ENCODE data around the gene H2AZ2. TPM values are rescaled to one million over a fixed set of nuclear protein-coding genes. Genes with fewer than 3 reads are reported as not detected.
"Not testable (repeated sequence)": the region's sequence is repeated elsewhere in the genome, so short reads cannot be mapped to it uniquely, and the experiment has no call there.

Gene H2AZ2
- total RNA-seq, 1 donor from 2014 or later = 188 TPM

DNA sequence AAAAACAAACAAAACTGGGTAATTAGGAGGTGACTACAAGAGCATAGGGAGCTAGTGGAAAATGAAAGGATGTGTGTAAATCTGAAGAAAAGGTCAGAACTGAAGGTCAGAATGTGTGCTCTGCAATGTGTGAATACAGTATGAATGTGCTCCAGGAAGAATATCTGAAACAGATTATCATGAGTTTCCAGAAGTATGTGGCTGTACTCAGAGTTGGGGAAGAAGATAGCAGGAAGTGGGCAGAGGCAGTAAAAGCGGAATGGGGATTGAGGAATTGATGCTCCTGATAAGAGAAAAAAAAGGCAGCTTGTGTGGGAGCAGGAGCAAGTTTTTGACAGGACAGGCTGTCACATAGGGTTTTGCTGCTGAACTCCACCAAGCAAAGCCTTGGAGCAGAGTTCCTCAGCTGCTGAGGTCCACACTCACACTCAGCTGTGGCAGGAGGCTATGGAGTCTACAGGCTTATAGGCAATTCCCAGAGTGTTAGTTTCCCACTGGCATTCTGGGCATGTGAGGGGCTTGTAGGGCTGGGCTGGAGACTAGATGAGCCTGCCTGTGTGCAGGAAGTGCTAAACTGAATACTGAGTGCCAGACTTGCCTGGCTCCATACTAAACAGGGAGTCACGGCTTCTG lies 22.9 kb downstream of the H2AZ2 start:
- H3K27ac Mint-ChIP-seq = peak overlapping the region; percentile 63
- no peaks in the 10 kb centered on the region for H3K27me3 Mint-ChIP-seq
- intact Hi-C loops (cut with micrococcal nuclease) = no loop called here
- no peaks in the 10 kb centered on the region for H3K9me3 Mint-ChIP-seq
- H3K36me3 Mint-ChIP-seq (ENCODE audit: low read depth) = peaks cover 36% of the 10 kb centered on the region
- H3K4me3 Mint-ChIP-seq = no peak overlapping the region
- peaks cover 15% of the 10 kb centered on the region for H3K4me1 Mint-ChIP-seq
- no peak for DNase-seq

DNA sequence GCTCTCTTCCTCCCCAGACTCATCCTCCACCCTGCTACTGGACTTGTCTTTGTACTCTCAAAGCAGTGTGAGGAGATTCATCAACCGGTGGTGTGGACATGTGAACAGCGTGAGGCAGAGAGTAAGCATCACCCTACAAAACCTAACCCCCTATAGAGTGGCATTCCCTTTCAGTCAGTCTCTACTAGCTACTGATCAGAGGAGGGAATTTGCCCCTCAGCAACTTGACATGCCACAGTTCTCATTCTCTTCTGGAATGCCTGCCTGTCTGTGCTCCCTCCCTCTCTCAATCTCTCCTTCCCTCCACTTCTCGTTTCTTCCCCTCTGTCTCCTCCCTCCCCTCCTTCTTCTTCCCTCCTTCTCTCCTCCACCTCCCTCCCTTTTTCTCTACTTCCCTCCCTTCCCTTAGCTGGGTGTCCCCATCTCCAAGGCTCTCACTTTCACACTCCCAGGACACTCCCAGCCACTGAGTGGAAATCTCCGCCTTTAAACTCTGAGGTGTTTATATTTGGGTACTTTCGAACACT lies 24.6 kb downstream of the H2AZ2 start:
- H3K27me3 Mint-ChIP-seq = no peaks in the 10 kb centered on the region
- peak overlapping the region; percentile 48 for H3K27ac Mint-ChIP-seq
- H3K36me3 Mint-ChIP-seq (ENCODE audit: low read depth) = peaks cover 28% of the 10 kb centered on the region
- intact Hi-C loops (cut with micrococcal nuclease) = no loop called here
- H3K4me1 Mint-ChIP-seq = peaks cover 12% of the 10 kb centered on the region
- H3K9me3 Mint-ChIP-seq = no peaks in the 10 kb centered on the region
- H3K4me3 Mint-ChIP-seq = no peak overlapping the region
- no peak for DNase-seq

DNA sequence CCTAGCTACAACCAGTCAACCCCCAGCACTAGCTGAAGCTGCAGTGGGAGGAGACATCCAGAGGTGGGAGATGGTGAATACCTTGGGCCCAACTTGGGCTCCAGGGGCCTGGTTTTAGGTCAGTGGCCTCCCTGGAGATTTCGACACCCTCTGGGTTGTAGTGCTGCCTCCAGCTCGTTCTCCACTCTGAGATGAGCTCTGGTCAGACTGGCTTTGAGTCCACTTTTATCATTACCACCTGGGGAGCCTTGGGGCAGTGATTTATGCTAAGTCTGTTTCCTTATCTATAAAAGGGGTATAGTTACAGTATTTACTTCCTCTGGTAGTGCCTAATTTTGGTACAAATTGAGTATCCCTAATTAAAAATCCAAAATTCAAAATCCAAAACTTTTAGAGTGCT lies 28.6 kb downstream of the H2AZ2 start:
- Mint-ChIP-seq H3K27ac (no peak overlapping the region), H3K4me1 (peaks cover 4% of the 10 kb centered on the region), H3K4me3 (no peak overlapping the region), H3K27me3 (no peaks in the 10 kb centered on the region), H3K36me3 (ENCODE audit: low read depth) (peaks cover 2% of the 10 kb centered on the region), H3K9me3 (no peaks in the 10 kb centered on the region)
- intact Hi-C loops (cut with micrococcal nuclease) = no loop called here
- no peak for DNase-seq

DNA sequence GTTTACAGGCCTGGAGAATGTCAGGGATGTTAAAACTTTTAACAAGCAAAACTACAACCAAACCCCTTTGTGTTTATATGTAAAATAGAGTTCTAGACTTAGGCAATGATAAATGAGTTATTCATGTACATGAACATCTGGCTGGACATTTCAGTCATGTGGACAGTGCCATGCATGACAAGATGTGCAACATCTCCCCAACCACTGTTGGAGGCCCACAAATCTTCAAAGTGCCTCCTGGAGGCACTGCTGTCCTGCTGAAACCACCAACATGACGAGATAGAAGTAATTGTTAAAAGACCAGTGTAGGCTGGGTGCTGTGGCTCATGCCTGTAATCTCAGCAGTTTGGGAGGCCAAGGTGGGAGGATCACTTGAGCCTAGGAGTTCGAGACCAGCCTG lies 33.0 kb downstream of the H2AZ2 start:
- H3K4me3 Mint-ChIP-seq = no peak overlapping the region

DNA sequence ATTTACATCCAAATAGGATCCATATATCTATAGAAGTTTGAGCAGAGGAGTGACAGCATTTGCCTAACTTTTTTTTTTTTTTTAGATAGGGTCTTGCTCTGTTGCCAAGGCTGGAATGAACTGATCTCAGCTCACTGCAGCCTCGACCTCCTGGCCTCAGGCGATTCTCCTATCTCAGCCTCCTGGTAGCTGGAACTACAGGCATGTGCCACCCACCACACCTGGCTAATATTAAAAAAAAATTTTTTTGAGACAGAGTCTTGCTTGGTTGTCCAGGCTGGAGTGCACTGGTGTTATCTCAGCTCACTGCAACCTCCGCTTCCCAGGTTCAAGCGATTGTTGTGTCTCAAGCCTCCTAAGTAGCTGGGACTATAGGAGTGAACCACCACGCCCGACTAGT lies 36.3 kb downstream of the H2AZ2 start:
- DNase-seq = no peak
- H3K27ac Mint-ChIP-seq = no peak overlapping the region
- H3K27me3 Mint-ChIP-seq = no peaks in the 10 kb centered on the region
- H3K4me3 Mint-ChIP-seq = no peak overlapping the region
- intact Hi-C loops (cut with micrococcal nuclease) = no loop called here
- no peaks in the 10 kb centered on the region for H3K36me3 Mint-ChIP-seq (ENCODE audit: low read depth)
- no peaks in the 10 kb centered on the region for H3K9me3 Mint-ChIP-seq
- H3K4me1 Mint-ChIP-seq = peaks cover 2% of the 10 kb centered on the region

More for the DNA sequence above, 33.0 kb downstream of the H2AZ2 start:
- intact Hi-C loops (cut with micrococcal nuclease) = no loop called here
- Mint-ChIP-seq H3K9me3 (no peaks in the 10 kb centered on the region), H3K27ac (no peak overlapping the region), H3K36me3 (ENCODE audit: low read depth) (no peaks in the 10 kb centered on the region), H3K27me3 (no peaks in the 10 kb centered on the region), H3K4me1 (peaks cover 2% of the 10 kb centered on the region)
- no peak for DNase-seq

DNA sequence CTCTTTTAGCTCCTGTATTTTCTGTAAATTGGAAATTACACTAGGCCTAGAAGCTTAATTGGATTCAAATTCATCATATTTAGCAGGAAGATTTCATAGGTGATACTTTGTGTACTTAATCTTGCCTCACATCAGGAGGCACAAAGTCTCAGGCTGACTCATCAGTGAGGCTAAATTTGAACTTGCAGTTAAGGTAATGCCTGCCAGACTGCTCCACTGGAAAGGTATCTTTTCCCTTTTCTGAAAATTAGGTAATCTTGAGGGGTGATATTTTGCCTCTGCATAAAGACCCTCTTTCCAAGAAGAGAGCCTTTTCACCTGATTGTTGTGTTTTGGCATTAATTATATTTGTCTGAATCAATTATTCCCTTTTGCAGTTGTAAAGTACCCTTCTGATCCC lies 36.8 kb downstream of the H2AZ2 start:
- intact Hi-C loops (cut with micrococcal nuclease) = no loop called here
- H3K4me3 Mint-ChIP-seq = no peak overlapping the region

DNA sequence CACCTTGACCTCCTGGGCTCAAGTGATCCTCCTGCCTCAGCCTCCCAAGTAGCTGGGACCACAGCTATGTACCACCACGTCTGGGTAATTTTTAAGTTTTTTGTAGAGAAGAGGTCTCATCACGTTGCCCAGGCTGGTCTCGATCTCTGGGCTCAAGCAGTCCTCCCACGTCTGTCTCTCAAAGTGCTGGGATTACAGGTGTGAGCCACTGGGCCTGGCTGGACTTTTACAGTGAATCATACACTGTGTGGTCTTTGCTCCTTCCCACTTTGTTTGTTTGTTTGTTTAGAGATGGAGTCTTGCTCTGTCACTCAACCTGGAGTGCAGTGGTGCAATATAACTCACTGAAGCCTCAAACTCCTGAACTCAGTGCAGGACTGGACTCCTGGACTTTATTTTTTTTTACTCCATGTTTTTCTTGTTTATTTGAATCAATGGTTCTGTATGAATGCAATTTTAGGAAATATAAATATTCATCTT lies 38.9 kb downstream of the H2AZ2 start:
- Mint-ChIP-seq H3K27ac (no peak overlapping the region), H3K4me3 (no peak overlapping the region), H3K36me3 (ENCODE audit: low read depth) (peaks cover 2% of the 10 kb centered on the region), H3K27me3 (no peaks in the 10 kb centered on the region), H3K4me1 (peaks cover 2% of the 10 kb centered on the region), H3K9me3 (no peaks in the 10 kb centered on the region)
- intact Hi-C loops (cut with micrococcal nuclease) = no loop called here
- DNase-seq = no peak

More for the DNA sequence above, 36.8 kb downstream of the H2AZ2 start:
- H3K36me3 Mint-ChIP-seq (ENCODE audit: low read depth) = no peaks in the 10 kb centered on the region
- no peak for DNase-seq
- H3K4me1 Mint-ChIP-seq = peaks cover 2% of the 10 kb centered on the region
- no peaks in the 10 kb centered on the region for H3K9me3 Mint-ChIP-seq
- H3K27me3 Mint-ChIP-seq = no peaks in the 10 kb centered on the region
- H3K27ac Mint-ChIP-seq = no peak overlapping the region

DNA sequence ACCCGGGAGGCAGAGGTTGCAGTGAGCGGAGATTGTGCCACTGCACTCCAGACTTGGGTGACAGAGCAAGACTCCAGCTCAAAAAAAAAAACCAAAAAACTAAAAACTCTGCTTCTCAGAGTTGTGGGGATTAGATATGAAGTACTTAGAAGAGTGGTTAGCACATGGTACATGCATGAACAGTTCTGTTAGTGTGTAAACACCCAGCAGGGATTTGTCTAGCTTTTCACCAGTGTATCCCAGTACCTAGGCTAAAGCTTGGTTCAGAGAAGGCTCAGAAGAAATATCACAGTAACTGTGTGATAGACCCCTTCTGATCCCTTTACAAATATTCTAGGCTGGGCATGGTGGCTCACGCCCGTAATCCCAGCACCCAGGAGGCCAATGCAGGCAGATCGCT lies 41.9 kb downstream of the H2AZ2 start:
- Mint-ChIP-seq H3K9me3 (no peaks in the 10 kb centered on the region), H3K4me3 (no peak overlapping the region), H3K4me1 (peaks cover 8% of the 10 kb centered on the region), H3K27ac (peak overlapping the region; percentile 45), H3K36me3 (ENCODE audit: low read depth) (peaks cover 26% of the 10 kb centered on the region), H3K27me3 (no peaks in the 10 kb centered on the region)
- no peak for DNase-seq
- intact Hi-C loops (cut with micrococcal nuclease) = no loop called here

DNA sequence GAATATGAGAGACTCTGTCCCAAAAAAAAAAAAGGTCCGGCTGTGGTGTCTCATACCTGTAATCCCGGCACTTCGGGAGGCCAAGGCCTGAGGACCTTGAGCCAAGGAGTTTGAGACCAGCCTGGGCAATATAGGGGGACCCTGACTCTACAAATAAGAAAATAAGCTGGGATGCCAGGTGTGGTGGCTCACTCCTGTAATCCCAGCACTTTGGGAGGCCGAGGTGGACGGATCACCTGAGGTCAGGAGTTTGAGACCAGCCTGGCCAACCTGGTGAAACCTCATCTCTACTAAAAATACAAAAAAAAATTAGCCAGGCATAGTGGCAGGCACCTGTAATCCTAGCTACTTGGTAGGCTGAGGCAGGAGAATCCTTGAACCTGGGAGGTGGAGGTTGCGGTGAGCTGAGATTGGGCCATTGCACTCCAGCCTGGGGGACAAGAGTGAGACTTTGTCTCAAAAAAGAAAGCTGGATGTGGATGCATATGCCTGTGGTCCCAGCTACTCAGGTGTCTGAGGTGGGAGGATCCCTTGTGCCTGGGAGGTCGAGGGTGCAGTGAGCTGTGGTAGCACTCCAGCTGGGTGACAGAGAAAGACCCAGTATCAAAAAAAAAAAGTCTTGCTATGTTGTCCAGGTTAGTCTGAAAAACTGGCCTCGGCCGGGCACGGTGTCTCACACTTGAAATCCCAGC lies 43.9 kb downstream of the H2AZ2 start:
- peaks cover 16% of the 10 kb centered on the region for H3K4me1 Mint-ChIP-seq
- H3K27me3 Mint-ChIP-seq; H3K27ac Mint-ChIP-seq; H3K9me3 Mint-ChIP-seq; intact Hi-C loops (cut with micrococcal nuclease); H3K4me3 Mint-ChIP-seq; DNase-seq: not testable (repeated sequence)
- H3K36me3 Mint-ChIP-seq (ENCODE audit: low read depth) = peaks cover 45% of the 10 kb centered on the region

DNA sequence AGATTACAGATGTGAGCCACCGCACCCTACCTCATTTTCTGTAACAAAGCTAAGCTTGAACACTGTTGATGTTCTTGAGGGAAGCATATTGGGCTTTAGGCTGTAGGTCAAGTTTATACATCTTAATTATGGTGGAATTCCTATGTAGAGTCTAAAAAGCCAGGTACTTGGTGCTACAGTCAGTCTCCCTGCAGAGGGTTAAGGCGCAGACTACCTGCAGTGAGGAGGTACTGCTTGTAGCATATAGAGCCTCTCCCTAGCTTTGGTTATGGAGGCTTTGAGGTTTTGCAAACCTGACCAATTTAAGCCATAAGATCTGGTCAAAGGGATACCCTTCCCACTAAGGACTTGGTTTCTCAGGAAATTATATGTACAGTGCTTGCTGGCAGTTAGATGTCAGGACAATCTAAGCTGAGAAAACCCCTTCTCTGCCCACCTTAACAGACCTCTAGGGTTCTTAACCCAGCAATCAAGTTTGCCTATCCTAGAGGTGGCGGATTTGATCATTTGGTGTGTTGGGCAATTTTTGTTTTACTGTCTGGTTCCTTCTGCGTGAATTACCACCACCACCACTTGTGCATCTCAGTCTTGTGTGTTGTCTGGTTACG lies 45.4 kb downstream of the H2AZ2 start:
- H3K9me3 Mint-ChIP-seq = no peaks in the 10 kb centered on the region
- no peaks in the 10 kb centered on the region for H3K27me3 Mint-ChIP-seq
- no peak for DNase-seq
- H3K4me1 Mint-ChIP-seq = peaks cover 27% of the 10 kb centered on the region
- no peak overlapping the region for H3K4me3 Mint-ChIP-seq
- no peak overlapping the region for H3K27ac Mint-ChIP-seq
- intact Hi-C loops (cut with micrococcal nuclease) = no loop called here
- peaks cover 59% of the 10 kb centered on the region for H3K36me3 Mint-ChIP-seq (ENCODE audit: low read depth)

DNA sequence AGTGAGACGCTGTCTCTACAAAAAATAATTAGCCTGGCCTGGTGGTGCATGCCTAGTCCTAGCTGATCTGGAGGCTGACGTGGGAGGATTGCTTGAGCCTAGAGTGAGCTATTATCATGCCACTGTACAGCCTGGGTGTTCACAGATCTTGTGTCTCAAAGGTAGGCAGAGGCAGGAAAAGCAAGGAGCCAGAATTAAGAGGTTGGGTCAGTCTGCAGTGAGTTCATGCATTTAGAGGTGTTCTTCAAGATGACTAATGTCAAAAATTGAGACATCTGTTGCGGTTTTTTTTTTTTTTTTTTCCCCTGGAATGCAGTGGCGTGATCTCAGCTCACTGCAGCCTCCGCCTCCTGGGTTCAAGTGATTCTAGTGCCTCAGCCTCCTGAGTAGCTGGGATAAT lies 46.0 kb downstream of the H2AZ2 start:
- Mint-ChIP-seq H3K36me3 (ENCODE audit: low read depth) (peaks cover 65% of the 10 kb centered on the region), H3K9me3 (no peaks in the 10 kb centered on the region), H3K27me3 (no peaks in the 10 kb centered on the region), H3K4me3 (no peak overlapping the region), H3K27ac (peak overlapping the region; percentile 62), H3K4me1 (peaks cover 31% of the 10 kb centered on the region)
- no peak for DNase-seq
- intact Hi-C loops (cut with micrococcal nuclease) = no loop called here

DNA sequence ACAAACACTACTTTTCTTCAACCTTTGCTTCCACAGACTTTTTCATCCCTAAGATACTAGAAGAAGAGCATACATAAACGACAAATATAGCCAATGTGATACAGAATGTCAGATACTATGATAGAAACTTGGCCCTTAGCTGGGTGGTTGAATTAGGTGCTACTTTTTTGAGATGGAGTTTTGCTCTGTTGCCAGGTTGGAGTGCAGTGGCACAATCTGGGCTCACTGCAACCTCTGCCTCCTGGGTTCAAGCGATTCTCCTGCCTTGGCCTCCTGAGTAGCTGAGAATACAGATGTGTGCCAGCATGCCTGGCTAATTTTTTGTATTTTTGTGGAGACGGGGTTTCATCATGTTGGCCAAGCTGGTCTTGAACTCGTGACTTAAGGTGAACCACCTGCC lies 47.9 kb downstream of the H2AZ2 start:
- intact Hi-C loops (cut with micrococcal nuclease) = no loop called here
- Mint-ChIP-seq H3K27ac (peak overlapping the region; percentile 12), H3K27me3 (no peaks in the 10 kb centered on the region), H3K4me1 (peaks cover 31% of the 10 kb centered on the region), H3K36me3 (ENCODE audit: low read depth) (peaks cover 69% of the 10 kb centered on the region), H3K9me3 (no peaks in the 10 kb centered on the region), H3K4me3 (peak overlapping the region; percentile 50)
- DNase-seq = no peak

DNA sequence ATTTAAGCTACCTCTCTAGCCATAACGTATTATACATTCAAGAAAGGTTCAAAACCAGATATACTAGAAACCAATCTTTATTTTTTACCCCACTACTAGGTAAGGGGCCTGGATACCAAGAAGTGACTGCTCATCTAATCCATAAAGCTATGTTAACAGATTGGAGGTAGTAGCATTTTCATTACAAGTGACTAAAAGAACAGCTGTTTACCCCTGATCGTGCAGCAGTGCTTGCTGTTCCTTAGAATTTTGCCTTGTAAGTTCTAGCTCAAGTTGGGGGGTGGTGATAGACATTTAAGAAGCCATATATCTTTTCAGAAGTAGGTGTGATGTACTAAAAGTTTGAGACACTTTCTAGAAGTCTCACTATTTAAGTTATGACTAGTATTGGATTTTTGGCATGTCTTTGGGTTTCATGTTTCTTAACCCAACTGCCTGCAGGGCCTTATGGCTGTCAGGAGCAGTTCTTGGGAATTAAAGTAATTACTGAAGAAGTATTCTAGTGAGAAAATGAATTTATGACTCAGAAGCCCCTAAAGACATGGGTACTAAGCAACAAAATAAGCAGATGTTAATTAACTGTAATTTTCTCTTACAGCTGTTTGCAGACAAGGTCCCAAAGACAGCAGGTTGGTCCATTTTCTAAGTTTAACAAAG lies 49.1 kb downstream of the H2AZ2 start:
- Mint-ChIP-seq H3K27me3 (no peaks in the 10 kb centered on the region), H3K9me3 (no peaks in the 10 kb centered on the region), H3K4me1 (peaks cover 31% of the 10 kb centered on the region), H3K27ac (peak overlapping the region; percentile 75), H3K4me3 (peak overlapping the region; percentile 98), H3K36me3 (ENCODE audit: low read depth) (peaks cover 67% of the 10 kb centered on the region)
- DNase-seq = no peak
- intact Hi-C loops (cut with micrococcal nuclease) = no loop called here
